ENCODE measurements around the gene ANKHD1.

The ANKHD1 gene

GRCh38 chr5:140401362-140402257, at the start of gene ANKHD1:
Gene ANKHD1 (plus strand): TSS chr5:140401833. CDS start chr5:140401968, 135 bp downstream.
- peak; percentile 97 for DNase-seq

GRCh38 chr5:140355546-140355945, 46.1 kb upstream of the ANKHD1 start:
- DNase-seq, result no peak

- no peak for DNase-seq
These were observed 44.5 kb upstream of the ANKHD1 start for GRCh38 chr5:140356853-140357725.

- DNase-seq, result peak; percentile 81
These were observed 43.9 kb upstream of the ANKHD1 start for GRCh38 chr5:140357726-140358093.

GRCh38 chr5:140358738-140359310, 42.8 kb upstream of the ANKHD1 start:
- no peak for DNase-seq

- DNase-seq, result no peak
These were observed 41.5 kb upstream of the ANKHD1 start, which contains the start of gene SLC4A9 for GRCh38 chr5:140360101-140360500. Gene SLC4A9 (plus strand): TSS chr5:140360194. CDS start chr5:140360237, 43 bp downstream.

GRCh38 chr5:140360681-140361479, 40.8 kb upstream of the ANKHD1 start:
- no peak for DNase-seq

GRCh38 chr5:140361901-140362300, 39.7 kb upstream of the ANKHD1 start:
- no peak for DNase-seq

- no peak for DNase-seq
These were observed 39.3 kb upstream of the ANKHD1 start for GRCh38 chr5:140362311-140362710.

GRCh38 chr5:140362875-140363630, 38.6 kb upstream of the ANKHD1 start:
- peak; percentile 29 for DNase-seq

- DNase-seq, result no peak
These were observed 37.8 kb upstream of the ANKHD1 start for GRCh38 chr5:140363631-140364471.

GRCh38 chr5:140364472-140364765, 37.2 kb upstream of the ANKHD1 start:
- DNase-seq, result no peak

- DNase-seq, result no peak
These were observed 36.4 kb upstream of the ANKHD1 start for GRCh38 chr5:140365282-140365681.

GRCh38 chr5:140365941-140366340, 35.7 kb upstream of the ANKHD1 start:
- DNase-seq, result no peak

GRCh38 chr5:140366589-140367255, 34.9 kb upstream of the ANKHD1 start:
- DNase-seq, result no peak

GRCh38 chr5:140367256-140368013, 34.2 kb upstream of the ANKHD1 start:
- no peak for DNase-seq

GRCh38 chr5:140371356-140372151, 30.1 kb upstream of the ANKHD1 start:
- no peak for DNase-seq

GRCh38 chr5:140372971-140373487, 28.6 kb upstream of the ANKHD1 start:
- DNase-seq, result peak; percentile 33

Data from NCI-H748 treated with DMSO at 0.1 percent for 48 hours (cell line).